Transverse colon (tissue), 4 donors: ENCODE measurements around the gene VTI1A.

Source experiments
- POLR2A ChIP-seq: fragments of 450-650 bp; IDR thresholded peaks from one replicate; pipeline ENCODE4 v1.6.1; 2016; ENCODE audit warnings: antibody characterized with exemption, mild to moderate bottlenecking, moderate library complexity
- POLR2AphosphoS5 ChIP-seq, 3 donors: sonication (generic); formaldehyde crosslinking; IDR thresholded peaks; one replicate each; pipeline ENCODE4 v1.6.1; 2016; ENCODE audit warnings: antibody characterized with exemption in 3 of 3
- TF ChIP-seq, protein P1 (sequence below), 5 experiments: fragments of 200-600 bp in 3 of 5; fragments of 450-650 bp in 2 of 5; sonication (generic) in 3 of 5; IDR thresholded peaks; 1 replicate in 2 of 5; 2 replicates in 3 of 5; pipeline ENCODE4 v1.5.1; 2016 to 2017; ENCODE audit warnings: antibody characterized with exemption in 5 of 5, inconsistent platforms in 3 of 5, mild to moderate bottlenecking in 2 of 5, moderate library complexity in 1 of 5

DNA sequence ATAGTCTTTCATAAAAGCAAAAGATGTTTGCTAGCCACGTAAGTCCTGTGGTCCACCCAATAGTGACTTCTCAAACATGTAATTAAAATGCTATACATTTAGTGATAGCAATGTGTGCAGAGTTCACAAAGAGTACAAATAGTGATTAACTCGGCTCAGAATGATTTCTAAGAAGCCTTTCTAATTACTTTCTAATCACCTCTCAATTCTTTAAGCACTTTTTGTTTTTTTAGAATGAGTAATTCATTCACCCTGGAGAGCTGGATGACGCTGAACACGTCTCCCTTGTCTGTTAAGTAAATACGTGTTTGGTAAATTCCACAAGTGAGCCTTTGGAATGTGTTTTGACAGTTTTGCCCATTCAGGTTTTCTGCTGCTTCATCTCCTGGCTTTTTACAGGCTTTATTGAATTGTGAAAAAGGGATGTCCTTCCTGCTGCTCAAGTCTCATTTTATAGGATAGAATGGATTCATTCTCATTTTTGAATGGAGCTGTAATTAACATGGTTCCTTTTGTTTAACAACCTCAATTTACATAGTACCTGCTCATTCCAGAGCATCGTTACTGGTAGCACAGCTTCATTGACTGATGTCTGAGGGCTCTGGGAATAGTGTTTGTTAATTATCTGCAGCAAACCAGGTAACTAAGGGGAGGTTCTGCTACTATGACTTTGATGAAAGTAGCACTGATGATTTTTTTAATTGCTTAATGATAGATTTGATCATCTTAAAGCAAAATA, 212.1 kb downstream of the VTI1A start:
- TF ChIP-seq, protein P1, sequence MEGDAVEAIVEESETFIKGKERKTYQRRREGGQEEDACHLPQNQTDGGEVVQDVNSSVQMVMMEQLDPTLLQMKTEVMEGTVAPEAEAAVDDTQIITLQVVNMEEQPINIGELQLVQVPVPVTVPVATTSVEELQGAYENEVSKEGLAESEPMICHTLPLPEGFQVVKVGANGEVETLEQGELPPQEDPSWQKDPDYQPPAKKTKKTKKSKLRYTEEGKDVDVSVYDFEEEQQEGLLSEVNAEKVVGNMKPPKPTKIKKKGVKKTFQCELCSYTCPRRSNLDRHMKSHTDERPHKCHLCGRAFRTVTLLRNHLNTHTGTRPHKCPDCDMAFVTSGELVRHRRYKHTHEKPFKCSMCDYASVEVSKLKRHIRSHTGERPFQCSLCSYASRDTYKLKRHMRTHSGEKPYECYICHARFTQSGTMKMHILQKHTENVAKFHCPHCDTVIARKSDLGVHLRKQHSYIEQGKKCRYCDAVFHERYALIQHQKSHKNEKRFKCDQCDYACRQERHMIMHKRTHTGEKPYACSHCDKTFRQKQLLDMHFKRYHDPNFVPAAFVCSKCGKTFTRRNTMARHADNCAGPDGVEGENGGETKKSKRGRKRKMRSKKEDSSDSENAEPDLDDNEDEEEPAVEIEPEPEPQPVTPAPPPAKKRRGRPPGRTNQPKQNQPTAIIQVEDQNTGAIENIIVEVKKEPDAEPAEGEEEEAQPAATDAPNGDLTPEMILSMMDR (IDR thresholded peaks at IDR 0.05), result no peak
- TF ChIP-seq POLR2A, result no peak
- TF ChIP-seq POLR2AphosphoS5 (IDR thresholded peaks at IDR 0.05), result no peak
